Stimulated activated CD8-positive, alpha-beta memory T cell treated with anti-CD3 and anti-CD28 coated beads, Interleukin-12 subunit alpha, Interleukin-12 subunit beta, amount 100 ng/mL, for 24 hours (primary cell): ENCODE data around the gene QRICH2.
A peak's percentile ranks its signal among the peaks of the same experiment; 100 is the strongest.
"Not testable (repeated sequence)": the region's sequence is repeated elsewhere in the genome, so short reads cannot be mapped to it uniquely, and the experiment has no call there.

Source experiments
- DNase-seq: peaks from one replicate; pipeline ENCODE4 v3.0.0-alpha.2; 2020; ENCODE audit errors: extremely low read depth

QRICH2 gene

DNA sequence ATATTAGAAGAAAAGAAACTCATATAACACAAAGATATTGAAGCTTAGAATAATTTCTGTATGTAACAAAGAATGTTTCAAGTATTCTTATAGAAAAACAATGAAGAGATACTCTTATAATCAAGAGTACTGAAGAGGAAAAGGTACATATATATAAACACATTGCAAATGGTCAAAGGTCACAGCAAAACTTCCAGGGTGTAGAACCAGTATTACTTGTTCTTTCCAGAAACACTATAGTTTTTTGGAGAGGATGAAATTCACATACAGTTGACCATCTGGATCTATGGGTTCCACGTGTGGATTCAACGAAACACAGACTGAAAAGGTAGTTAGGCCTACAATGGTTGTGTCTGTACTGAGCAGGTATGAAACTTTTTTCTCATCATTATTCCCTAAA is 23.0 kb upstream of the QRICH2 start:
- DNase-seq = no peak

GRCh38 chr17:76329664-76330063 is 21.6 kb upstream of the QRICH2 start:
- DNase-seq = no peak

GRCh38 chr17:76327696-76328095 is 19.6 kb upstream of the QRICH2 start:
- DNase-seq = no peak

DNA sequence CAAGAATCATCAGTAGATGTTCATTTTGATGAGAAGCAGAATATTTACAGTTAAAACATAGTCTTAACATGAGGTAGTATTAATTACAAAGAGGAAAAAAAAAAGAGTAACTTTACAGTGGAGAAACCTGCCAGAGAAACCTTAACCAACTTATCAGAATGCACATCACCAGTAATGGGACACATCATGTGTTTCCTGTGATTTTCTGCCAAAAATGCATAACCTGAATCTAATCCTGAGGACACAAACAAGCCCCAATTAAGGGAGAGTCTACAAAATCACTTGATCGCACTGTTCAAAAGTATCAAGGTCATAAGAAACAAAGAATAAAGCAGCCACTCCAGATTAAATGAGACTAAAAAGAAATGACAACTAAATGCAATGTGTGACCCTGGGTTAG is 18.2 kb upstream of the QRICH2 start:
- DNase-seq = no peak

DNA sequence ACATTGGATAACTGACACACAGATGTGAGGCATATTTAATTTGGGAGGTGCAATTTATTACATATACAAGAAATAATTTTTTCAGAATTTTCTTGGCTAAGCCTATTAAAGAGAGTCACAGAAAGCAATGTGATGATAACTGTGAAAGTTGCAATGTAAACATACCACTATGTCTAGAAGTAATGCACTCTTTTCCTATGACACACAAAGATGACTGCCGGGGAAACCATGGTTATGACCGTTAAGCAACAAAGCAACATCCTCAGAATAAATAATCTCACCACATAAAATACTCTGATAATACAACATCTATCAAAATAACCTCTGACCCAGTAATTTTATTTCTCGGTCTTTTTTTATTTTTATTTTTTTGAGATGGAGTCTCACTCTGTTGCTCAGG is 10.5 kb upstream of the QRICH2 start:
- DNase-seq = no peak

DNA sequence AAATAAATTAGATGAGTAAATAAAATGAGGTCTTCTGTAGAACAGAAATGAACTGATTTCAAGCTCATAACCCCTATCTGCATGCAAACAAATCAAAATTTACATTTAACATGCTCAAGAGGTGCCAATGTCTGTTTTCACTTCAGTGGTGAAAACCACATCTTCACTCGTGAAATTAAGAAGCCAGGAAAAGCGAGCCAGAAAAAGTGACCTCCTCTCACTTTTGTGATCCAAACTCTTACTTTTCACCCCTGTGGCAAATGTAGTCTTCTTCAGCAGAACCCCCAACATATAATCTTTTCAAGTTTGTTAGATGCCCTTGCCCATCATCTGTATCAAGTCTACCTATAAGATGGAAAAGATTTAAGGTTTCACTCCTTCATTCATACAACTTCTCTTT is 9.5 kb upstream of the QRICH2 start:
- DNase-seq = no peak

GRCh38 chr17:76314392-76315227 is 6.5 kb upstream of the QRICH2 start:
- DNase-seq = no peak

- no peak for DNase-seq
Observed at GRCh38 chr17:76312735-76313134, 4.7 kb upstream of the QRICH2 start.

- no peak for DNase-seq
Observed at GRCh38 chr17:76309461-76309860, 1.4 kb upstream of the QRICH2 start.

- DNase-seq = no peak
Observed at GRCh38 chr17:76307299-76307965, 644 bp downstream of the QRICH2 start.

DNA sequence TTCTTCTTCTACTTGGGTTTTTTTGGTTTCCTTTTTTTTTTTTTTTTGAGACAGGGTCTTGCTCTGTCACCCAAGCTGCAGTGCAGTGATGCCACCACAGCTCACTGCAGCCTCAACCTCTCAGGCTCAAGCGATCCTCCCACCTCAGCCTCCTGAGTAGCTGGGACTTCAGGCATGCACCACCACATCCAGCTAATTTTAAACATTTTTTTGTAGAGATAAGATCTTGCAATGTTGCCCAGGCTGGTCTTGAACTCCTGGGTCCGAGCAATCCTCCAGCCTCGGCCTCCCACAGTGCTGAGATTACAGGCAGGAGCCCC is 3.0 kb downstream of the QRICH2 start:
- not testable (repeated sequence) for DNase-seq

DNA sequence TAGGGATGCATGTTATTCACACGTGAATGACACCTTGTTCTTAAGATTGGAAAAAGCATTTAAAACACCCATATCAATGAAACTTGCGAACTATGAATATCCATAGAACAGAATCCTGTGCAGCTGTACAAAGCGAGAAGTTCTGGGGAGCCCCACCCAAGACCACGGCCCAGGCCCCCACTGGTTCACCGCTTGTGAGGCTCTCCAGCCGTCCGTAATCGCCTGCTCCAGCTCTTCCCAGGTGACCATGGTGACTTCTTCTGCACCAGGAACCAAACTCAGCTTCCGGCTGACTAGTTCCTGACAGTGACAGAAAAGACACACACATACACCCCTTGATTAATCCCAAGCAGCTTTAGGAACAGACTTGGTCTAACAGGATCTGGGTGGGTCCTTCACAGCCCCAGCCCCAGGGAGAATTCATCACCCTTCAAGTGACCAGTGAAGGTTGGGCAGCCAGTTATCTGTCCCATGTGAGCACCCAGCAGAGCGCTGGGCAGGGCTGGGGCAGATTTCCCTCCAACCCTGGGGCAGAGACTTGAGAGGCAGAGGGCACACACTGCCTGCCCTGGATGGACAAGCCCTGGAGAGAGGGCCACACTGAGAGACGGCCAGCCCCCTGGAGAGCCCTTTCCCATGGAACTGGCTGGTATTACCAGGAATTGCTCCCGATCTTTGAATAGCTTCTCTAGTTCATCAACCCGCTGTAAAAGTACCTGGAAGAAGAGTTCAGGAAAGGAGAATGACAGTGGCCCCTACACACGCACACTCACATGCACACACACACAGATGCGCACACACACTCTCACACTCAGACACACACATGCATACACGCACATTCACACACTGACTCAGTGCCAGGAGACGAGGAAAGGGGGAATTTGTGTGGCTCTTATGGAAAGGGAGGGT is 3.6 kb downstream of the QRICH2 start:
- no peak for DNase-seq

- DNase-seq = no peak
Observed at GRCh38 chr17:76297436-76297835, 10.6 kb downstream of the QRICH2 start.

DNA sequence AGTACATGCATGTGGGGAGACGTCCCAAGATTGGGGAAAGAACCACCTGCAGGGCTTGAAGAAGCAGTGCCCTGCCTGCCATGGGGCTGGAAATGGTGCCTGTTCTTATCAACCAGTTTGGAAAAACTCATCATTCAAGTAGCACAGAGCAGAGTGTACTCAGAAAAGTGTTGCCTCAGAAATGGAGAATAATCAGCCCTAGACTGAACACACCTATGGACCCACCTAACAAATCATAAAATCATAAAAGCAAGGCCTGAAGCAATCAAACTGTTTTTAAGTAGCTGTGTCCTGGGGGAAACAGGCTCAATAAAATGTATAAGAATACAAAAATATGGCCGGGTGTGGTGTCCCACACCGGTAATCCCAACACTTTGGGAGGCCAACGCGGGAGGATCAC is 11.2 kb downstream of the QRICH2 start:
- DNase-seq = no peak

- no peak for DNase-seq
Observed at GRCh38 chr17:76296186-76296585, 11.9 kb downstream of the QRICH2 start.

DNA sequence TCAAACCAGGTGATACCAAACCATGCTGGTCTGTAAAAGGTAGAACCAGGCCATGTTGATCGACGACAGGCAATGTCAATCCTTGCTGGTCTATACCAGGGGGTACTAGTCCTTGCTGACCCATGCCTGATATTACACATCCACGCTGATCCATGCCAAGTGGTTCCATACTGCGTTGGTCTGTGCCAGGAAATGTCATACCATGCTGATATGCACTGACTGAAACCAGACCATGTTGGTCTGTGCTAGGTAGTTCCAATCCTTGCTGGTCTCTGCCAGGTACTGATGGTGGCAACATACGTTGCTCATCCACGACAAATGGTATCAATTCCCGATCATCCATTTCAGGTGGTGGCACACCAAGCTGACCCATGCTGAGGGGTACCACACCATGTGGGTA is 15.0 kb downstream of the QRICH2 start:
- no peak for DNase-seq

GRCh38 chr17:76292567-76292966 is 15.5 kb downstream of the QRICH2 start:
- DNase-seq = no peak

- DNase-seq = no peak
Observed at GRCh38 chr17:76281573-76282371, 26.3 kb downstream of the QRICH2 start.

- DNase-seq = no peak
Observed at GRCh38 chr17:76280650-76281049, 27.4 kb downstream of the QRICH2 start.

DNA sequence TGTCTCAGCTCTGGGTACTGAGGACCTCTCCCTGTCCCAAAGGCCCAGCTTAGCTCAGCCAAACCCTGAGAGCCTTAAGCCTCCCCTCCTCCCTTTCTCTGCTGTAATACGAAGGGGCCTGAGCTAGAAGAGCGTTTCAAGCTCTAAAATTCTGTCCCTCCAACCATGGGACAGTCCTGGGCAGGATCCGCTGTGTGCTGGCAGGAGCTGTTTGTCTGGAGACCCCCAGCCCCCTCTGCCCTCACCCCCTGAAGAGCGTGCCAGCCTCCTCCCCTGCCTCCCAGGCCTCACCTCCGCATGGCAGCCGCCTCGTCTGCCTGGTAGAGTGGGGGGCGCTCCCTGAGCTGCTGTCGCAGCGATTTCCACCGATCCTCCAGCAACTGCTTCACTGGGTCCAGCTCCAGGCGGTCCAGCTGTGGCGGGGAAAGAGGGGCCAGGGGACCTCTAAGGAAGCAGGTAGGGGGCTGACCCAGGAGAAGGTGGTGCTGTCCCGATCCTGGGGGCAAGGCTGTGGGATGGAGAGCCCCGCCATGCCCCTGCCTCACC is 28.3 kb downstream of the QRICH2 start:
- DNase-seq = no peak

DNA sequence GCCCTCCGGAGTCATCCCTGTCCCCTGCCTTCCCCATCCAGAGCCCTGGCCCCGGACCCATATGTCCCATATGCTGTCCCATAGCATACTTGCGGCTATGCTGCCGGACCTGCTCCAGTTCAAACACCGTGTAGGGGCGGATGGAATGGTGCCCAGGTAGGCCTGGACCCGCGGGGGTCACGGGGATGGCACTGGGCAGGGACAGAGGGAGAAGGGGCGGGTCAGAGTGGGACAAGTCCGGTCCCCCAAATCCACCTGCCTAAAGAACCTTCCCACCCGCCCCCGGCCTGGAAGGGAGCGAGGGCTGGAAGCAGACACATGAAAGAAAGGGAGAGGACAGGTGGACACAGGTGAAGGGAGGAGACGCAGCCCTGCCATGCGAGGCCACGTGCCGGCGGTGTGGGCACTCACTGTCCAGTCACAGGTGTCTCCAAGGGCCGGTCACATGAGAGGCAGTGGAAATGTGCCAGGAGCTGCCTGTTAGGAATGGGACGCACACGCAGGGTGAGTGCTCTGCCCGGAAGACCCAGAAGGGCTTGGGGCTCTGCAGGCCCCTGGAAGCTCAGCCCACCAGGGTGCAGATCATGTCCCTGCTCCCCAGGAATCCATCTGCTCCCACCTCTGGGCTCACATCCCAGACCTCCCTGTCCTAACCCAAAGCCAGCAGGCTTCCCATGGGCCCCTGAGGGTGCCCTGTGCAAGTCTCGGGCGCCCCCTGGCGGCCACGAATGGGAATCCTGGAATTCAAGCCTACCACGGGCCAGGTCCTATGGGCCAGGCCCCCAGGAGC is 28.9 kb downstream of the QRICH2 start:
- peak; percentile 49 for DNase-seq
